ENCODE measurements around the gene MEX3C. TPM values are rescaled to one million over a fixed set of nuclear protein-coding genes. Genes with fewer than 3 reads are reported as not detected.

Gene MEX3C
- polyA plus RNA-seq, 4 donors, result 61.0 to 74.4 (median 70.5) TPM

DNA sequence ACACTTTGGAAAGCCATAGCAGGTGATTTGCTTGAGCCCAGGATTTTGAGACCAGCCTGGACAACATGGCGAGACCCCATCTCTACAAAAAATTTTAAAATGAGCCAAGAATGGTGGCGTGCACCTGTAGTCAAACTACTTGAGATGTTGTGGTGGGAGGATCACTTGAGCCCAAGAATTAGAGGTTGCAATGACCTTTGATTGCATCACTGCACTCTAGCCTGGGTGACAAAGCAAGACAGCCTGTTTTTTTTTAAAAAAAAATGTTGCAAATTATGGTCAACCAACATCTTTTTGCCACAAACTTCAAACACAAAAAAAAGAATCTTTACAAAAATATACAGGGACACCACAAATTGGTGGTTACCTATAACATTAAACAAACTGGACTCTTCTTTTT is 40.3 kb downstream of the MEX3C start:
- DNase-seq (ENCODE audit: low read depth in 4 of 4, low spot score in 2 of 4), result no peak

DNA sequence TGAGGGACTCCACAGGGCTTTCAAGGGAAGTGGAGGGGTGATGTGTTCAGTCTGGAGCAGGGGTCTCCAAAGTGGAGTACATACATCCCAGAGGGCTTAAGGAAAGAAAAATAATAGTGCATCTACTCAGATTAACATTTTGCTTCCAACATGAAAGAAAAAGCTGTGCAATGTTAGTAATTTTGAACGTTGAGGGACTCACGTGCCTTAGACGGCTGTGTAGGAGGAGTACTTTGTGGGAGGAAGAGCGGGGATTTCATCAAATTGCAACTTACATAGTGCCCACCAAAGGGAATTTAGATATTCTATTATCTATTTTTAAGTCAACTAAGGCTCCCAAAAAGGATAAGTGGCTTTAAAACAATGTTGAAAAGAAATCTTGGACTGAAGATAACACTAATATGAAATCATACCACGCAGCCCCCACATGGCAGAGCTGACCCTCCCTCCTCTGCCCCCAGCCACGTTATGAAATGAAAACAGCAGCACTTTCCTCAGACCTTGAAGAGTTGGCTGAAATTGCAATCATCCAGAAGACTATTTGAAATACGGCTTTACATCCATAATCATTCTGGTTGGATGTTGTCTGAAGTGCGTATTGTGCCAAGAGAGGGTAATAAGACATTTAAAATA is 42.9 kb downstream of the MEX3C start:
- no peak for DNase-seq (ENCODE audit: low read depth in 4 of 4, low spot score in 2 of 4)

DNA sequence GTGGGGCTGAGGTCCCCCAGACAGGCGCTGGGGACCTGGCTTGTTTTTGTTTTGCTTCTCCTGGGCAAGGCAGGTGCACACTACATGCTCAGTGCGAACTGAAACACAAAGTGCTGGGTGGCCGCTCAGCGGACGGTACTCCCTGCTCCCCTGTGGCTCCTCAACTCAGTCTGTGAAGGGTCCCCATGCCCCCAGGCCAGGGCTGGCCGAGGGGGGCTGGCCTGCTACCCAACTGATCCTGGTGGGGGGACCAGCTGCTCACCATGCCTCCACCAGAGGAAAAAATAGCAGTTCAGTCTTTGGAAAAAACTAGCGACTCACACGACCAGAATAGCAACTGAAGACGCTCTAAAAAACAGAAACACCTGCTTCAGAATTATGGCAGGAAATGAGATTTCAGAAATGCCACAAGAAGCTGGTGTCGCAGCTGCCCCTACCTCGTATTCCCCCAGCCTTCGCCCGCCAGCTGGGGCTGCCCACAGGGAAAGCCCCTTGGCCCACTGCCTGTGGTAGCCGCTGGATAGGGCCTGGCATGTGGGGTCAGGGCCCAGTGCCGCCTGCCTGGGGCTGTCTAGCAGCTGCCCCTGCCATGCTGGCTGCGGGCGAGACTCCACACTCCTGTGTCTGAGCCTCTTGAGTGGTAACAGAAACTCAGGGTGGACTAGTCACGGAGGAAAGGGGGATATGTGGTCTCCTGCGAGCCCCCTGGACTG is 43.7 kb downstream of the MEX3C start:
- DNase-seq (ENCODE audit: low read depth in 4 of 4, low spot score in 2 of 4), result no peak

DNA sequence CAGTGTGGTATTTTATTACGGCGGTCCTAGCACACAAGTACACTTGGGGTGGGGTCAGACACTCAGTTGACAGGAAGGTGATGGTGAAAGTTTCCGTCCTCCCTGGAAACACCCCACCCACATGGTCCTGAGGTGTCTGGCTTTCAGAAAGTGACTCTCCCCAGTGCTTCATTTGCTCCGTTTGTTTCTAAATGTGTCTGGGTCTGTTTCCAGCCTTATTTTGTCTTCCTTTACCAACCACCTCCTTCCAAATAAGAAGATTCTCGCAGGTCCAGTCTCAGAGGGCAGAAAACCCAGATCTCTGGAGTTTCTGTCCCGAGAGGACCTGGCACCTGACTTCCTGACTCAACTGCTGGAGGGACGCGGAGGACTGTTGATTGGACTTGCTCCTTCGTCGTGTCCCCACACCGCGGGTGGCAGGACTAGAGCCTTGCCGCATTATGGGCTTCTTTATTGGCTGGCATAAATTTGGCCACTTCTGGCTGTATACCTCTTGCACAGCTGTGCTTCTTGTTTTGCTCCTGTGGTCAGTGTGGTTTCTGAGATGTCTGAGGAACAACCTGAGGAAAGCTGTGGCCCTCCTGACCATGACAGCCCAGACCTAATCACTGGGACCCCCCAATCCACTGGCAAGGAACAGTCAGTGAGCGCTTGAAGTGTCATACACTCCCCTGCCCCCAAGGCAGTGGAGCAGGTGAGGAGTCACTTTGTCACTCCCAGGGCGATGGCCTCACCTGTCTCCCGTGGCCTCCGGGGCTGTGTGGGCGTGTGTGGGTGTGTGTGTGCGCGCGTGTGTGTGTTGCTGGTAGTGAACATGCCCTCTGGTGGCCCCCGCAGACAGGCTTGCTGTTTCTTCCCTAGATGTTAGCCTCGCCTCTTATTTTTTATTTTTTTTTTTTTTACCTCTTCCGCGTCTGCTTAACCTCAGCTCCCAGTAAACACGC is 45.6 kb downstream of the MEX3C start:
- no peak for DNase-seq (ENCODE audit: low read depth in 4 of 4, low spot score in 2 of 4)

DNA sequence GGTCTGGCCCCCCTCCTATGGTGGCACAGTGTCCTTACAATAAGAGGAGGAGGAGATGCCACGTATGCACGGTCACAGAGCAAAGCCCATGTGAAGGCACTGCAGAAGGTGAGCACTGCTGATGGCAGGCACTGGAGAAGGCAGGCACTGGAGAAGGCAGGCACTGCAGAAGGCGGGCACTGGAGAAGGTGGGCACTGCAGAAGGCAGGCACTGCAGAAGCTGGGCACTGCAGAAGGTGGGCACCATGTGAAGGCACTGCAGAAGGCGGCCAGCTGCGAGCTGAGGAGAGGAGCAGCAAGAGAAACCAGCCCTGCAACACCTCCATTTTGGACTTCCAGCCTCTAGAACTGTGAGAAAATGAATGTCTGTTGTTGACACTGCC is 46.3 kb downstream of the MEX3C start:
- no peak for DNase-seq (ENCODE audit: low read depth in 4 of 4, low spot score in 2 of 4)

DNA sequence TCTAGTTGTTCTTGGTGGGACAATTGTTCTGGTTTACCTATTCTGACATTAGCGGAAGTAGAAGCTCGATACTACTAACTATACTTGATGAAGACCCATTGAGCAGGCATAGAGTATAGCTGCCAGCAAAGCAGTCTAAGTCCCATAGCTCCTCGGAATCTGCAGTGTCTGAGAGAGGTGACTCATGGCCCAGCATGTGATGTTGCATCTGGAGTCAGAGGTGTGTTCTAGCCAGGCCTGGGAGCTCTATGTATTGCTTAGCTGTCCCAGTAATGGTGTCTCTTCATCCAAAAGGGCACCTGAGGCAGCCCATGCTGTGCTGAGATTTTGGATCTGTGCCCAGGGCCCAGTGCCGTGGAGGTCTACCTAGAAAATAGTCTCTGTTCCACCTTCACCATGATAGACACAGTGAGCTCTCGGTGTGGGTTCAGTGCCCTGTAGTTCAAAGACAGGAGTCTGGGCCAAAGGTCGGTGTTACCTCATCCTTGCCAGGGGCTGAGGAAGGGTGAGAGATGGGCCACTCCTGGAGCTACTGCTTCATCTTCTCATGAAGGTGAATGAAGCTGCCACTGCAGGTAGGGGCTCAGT is 47.3 kb downstream of the MEX3C start:
- DNase-seq (ENCODE audit: low read depth in 4 of 4, low spot score in 2 of 4), result no peak

DNA sequence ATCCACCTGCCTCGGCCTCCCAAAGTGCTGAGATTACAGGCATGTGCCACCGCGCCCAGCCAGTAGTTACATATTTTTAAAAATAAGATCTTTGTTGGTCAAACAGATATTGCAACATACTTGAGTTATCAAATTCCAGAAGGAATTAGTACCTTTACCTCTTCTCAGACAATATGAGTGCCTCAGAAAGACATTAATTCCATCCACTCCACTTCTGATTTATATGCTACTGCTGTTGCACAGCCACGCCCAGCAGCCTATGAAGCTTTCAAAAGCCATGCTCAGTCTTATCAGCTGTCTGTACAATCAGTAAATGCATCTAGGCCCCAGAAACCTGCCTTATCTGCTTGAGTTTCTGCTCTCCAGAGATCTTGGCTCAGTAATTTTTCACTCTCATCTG is 47.8 kb downstream of the MEX3C start:
- DNase-seq (ENCODE audit: low read depth in 4 of 4, low spot score in 2 of 4), result no peak

DNA sequence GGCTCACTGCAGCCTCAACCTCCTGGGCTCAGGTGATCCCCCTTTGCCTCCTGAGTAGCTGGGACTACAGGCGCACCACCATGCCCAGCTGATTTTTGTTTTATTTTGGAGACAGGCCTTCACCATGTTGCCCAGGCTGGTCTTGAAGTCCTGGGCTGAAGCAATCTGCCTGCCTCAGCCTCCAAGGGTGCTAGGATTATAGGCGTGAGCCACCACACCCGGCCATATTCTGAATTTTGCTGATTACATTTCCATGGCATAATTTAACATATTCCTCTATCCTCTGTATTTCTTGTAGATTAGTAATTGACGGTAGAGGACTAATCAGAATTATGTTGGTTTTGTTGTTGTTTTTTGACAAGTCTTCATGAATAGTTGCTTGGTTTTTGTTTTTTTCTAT is 50.6 kb downstream of the MEX3C start:
- DNase-seq (ENCODE audit: low read depth in 4 of 4, low spot score in 2 of 4), result no peak

DNA sequence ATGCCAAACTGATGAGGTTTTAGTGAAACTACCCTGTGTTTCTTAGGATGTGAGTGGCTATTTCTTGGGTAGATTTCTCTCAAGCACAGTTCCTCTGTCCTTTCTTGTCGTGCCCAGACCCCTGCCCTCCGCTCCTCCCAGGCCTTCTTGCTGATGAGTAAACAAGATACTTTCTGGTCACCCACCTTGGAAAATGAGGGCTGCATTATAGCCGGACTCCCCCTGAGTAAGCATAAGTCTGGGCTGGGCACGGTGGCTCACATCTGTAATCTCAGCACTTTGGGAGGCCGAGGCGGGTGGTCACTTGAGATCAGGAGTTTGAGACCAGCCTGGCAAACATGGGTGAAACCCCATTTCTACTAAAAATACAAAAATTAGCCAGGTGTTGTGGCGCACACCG is 58.5 kb downstream of the MEX3C start:
- no peak for DNase-seq (ENCODE audit: low read depth in 4 of 4, low spot score in 2 of 4)

DNA sequence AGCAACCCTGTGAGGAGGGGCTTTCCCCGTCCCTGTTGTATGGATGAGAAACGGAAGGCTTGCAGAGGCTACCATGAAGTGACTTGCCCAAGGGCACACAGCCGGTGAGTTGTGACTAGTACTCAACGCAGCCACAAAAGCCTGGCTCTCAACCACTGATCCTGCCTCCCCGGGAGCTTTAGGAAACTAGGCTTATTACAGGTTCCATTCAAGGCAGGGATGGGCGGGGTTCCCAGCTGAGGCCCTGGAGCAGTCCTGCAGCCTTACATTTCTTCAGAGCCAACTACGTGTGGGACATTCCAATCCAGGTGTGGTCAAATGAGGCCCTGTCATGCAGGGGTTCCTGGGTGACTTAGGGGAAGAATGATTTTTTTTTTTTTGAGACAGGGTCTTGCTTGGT is 59.6 kb downstream of the MEX3C start:
- DNase-seq (ENCODE audit: low read depth in 4 of 4, low spot score in 2 of 4), result no peak

DNA sequence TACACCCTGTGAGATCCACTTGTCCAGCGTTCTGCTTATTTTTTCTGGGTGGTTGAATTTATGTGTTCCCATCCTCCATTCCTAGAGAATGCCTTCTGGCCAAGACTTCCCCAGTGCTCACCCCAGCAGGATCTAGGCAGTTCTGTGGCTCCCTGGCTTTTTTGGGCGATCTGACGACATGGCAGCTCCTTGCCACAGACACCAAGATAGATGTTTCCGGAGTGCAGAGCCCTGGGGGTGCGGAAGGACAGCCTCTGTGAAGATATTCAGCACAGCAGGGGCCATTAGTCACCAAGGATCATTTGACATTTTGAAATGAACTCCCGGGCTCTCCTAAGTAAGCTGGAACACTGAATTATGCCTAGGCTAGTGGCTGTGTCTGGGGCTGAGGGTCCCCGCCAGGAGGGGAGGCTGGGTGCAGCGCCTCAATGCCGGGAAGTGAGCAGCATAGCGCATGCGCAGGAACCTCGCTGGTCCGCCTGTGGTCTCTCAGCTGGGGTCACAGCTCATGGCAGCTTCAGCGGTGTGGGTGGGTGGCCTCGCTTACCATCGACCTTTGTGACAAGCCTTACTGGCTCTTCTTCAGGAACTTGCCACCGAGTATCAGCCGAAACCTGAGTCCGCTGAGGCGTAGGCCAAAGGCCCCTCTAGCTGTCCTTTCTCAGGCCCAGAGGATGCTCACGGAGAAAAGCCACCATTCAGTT is 60.3 kb downstream of the MEX3C start:
- DNase-seq (ENCODE audit: low read depth in 4 of 4, low spot score in 2 of 4), result no peak

DNA sequence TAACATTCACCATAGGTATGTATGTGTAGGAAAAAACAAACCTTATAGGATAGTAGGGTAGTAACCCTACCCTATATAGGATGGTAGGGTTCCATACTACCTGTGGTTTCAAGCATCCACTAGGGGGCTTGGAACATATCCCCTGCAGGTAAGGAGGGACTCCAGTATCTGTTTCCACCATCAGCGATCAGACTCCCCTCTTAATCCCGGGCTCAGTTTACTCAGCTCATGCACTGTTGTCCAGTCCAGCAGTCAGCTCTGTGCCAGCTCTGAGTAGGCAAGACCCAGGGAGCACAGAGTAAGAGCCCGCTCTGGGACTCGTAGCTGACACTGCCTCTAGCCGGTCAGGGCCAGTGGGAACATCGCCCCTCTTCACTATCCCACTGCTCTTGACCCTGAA is 61.7 kb downstream of the MEX3C start:
- no peak for DNase-seq (ENCODE audit: low read depth in 4 of 4, low spot score in 2 of 4)

DNA sequence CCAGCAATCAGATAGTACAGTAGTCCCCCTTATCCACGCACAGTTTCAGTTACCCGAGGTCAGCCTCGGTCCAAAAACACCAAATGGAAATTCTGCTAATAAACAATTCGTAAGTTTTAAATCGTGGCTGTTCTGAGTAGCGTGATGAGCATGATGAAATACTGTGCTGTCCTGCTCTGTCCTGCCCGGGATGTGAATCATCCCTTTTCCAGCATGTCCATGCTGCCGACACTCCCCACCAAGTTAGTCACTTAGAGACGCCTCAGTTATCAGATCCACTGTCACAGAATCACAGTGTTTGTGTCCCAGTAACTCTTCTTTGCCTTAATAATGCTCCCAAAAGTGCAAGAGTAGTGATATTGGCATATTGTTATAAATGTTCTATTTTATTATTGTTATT is 62.1 kb downstream of the MEX3C start:
- DNase-seq (ENCODE audit: low read depth in 4 of 4, low spot score in 2 of 4), result no peak

DNA sequence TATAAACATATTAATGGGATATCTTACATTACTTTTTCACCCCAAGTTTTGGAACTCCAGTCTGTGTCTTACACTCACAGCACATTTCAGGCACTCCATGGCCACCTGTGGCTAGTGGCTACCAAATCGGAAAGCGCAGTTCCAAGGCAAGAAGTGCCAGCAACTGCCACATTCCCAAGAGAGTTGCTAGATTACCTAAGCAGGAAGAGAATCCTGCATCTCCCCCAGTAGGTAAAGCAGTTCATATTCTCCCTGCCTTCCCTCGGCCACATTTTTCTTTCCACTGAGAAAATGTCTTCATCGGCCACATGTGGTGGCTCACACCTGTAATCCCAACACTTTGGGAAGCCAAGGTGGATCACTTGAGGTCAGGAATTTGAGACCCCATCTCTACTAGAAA is 62.8 kb downstream of the MEX3C start:
- DNase-seq (ENCODE audit: low read depth in 4 of 4, low spot score in 2 of 4), result no peak

DNA sequence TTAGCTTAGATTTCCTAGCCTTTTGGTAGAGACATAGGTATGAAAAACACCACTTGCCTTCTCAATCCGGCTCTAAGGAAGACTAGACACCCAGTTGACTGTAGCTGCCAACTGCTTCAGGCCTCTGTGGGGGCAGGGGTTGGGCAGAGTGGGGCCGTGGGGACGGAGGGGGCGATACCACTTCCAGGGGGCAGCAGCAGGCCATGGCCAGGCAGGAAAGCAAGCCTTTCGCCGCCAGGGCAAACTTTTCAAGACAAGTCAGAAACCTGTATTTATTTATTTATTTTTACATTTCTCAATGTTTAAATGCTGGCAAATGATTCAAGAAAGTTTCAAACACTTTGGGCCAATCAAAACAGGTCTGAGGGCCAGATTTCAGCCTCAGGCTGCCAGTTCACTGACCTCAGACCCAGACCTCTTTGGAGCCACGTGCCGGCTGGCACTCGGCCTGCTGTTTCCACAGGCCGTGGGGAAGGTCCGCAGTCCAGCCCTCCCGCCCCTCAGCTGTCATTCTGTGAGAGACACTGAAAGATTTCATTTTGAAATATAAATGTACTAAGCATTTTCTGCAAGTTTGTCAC is 63.8 kb downstream of the MEX3C start:
- DNase-seq (ENCODE audit: low read depth in 4 of 4, low spot score in 2 of 4), result no peak

DNA sequence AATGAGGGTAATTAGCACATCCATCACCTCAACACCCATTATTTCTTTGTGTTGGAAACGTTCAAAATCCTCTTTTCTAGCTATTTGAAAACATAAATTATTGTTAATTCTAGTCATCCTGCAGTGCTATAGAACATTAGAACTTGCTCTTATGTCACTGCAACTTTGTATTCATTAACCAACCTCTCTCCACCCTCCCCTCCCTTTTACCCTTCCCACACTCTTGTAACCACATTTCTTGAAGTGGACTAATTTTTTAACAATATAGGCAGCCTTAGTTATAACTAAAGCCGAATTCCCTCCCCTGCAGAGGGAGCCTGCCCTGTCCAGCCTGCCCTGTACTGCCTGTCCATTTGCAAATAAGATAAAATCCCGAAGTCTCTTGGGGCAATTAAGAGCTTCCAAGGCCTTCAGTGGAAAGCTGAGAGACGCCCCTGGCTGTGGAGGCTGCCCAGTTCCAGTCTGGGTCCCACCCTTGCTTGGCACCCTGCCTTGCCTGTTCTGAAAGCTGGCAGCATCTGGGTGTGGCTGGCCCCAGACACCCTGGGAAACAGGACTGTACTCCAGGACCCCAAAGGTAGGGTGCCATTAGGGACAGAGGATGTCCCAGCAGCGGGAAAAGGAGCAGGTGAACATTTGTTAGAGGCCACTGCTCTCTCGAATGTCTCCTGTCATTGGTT is 65.1 kb downstream of the MEX3C start:
- DNase-seq (ENCODE audit: low read depth in 4 of 4, low spot score in 2 of 4), result no peak

DNA sequence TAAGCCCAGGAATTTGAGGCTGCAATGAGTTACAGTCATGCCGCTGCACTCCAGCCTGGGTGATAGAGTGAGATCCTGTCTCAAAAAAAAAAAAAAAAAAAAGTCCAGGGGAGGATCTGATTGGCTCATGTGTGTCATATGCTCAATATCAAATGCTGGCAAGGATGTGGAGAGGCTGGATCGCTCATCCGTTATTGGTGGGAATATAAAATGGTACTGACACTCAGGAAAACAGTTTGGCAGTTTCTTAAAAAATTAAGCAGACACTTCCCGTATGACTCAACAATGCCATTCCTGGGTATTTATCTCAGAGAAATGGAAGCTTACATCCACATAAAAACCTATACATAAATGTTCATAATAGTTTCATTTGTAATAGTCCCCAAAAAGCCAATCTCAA is 68.9 kb downstream of the MEX3C start:
- no peak for DNase-seq (ENCODE audit: low read depth in 4 of 4, low spot score in 2 of 4)

DNA sequence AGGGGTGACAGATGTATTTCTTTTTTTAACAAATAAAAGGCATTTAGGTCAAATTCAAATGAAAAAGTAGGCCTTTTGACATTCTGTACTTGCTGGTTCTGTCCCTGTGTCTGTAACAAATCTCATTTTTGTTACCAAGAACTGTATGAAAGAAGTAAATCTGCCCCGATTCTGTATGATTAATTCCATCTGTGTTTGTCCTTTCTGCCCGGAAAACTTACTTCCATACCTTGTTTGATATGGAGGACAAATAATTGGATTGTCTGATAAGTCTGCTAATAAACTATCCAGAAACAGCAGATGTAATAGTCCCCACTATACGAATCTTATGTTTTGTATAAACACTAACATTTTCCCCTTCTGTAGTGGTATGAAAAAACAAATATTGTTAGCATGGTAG is 69.8 kb downstream of the MEX3C start:
- DNase-seq (ENCODE audit: low read depth in 4 of 4, low spot score in 2 of 4), result no peak

DNA sequence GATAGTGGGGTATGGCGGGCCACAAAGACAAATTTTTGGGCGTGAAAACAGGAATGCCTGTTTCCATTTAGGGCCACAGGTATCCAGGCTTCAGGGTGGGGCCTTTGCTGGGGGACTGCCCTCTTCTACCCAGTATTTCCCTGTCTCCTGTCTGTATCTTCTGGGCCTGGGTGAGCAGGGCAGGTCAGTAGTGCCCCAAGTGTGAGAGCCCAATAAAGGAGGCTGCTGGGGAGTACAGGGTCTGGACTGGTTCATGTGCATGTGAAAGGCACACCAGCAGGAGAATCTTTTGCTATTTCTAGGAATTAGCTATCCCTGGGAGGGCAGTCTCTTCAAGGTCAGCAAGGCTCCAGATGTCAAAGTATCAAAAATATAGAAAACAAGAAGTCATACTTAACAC is 71.5 kb downstream of the MEX3C start:
- no peak for DNase-seq (ENCODE audit: low read depth in 4 of 4, low spot score in 2 of 4)
